SU-DHL-6 (cell line): ENCODE results near the gene CCDC27.

ENCODE experiments used
- EZH2phosphoT487 ChIP-seq: fragments of 200-600 bp; sonication (generic), shearing (Covaris generic); conservative IDR thresholded peaks from 2 replicates; pipeline ENCODE4 v1.6.1; 2018; ENCODE audit warnings: mild to moderate bottlenecking, antibody characterized with exemption, low read length, moderate library complexity, mixed read lengths
- TF ChIP-seq, protein P1 (sequence below): fragments of 200-600 bp; sonication (generic); IDR thresholded peaks from one replicate; pipeline ENCODE4 v1.5.1; 2017; ENCODE audit warnings: antibody characterized with exemption, mild to moderate bottlenecking, low read length, moderate library complexity; ENCODE audit not compliant: insufficient read depth, poor library complexity, severe bottlenecking

DNA sequence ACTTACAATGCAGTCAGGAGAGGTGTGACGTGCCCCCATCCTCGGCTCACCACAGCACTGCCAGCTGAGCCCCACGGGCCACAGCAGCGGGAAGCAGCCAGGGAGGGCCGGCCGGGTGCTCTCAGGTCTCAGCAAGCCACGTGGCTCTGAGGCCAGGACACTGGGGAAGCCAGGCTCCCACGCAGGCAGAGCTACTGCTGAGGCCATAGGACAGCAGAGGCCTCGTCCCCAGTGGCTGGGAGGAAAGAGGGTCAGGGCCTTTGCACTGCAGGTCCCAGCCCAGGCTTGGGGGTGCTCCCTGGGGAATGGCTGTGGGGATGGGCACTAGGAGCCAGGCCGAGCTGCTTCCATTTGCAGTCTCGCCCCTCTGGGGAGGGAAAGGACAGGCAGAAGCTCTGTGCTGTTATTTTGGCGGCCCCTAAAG lies 38.3 kb downstream of the CCDC27 start:
- TF ChIP-seq, protein P1, sequence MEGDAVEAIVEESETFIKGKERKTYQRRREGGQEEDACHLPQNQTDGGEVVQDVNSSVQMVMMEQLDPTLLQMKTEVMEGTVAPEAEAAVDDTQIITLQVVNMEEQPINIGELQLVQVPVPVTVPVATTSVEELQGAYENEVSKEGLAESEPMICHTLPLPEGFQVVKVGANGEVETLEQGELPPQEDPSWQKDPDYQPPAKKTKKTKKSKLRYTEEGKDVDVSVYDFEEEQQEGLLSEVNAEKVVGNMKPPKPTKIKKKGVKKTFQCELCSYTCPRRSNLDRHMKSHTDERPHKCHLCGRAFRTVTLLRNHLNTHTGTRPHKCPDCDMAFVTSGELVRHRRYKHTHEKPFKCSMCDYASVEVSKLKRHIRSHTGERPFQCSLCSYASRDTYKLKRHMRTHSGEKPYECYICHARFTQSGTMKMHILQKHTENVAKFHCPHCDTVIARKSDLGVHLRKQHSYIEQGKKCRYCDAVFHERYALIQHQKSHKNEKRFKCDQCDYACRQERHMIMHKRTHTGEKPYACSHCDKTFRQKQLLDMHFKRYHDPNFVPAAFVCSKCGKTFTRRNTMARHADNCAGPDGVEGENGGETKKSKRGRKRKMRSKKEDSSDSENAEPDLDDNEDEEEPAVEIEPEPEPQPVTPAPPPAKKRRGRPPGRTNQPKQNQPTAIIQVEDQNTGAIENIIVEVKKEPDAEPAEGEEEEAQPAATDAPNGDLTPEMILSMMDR = no peak
- no peak for TF ChIP-seq EZH2phosphoT487
